GM12878 (cell line): ENCODE measurements around the gene RBM26.

ENCODE experiments used
- NFIC ChIP-seq: IDR thresholded peaks from 2 replicates; pipeline ENCODE4 v1.6.1; 2012; ENCODE audit warnings: low read depth, mild to moderate bottlenecking, inconsistent platforms, low read length, moderate library complexity
- TF ChIP-seq, protein P1 (sequence below): fragments of 450-650 bp; IDR thresholded peaks from 2 replicates; pipeline ENCODE4 v1.6.1; 2016; ENCODE audit warnings: mild to moderate bottlenecking

DNA sequence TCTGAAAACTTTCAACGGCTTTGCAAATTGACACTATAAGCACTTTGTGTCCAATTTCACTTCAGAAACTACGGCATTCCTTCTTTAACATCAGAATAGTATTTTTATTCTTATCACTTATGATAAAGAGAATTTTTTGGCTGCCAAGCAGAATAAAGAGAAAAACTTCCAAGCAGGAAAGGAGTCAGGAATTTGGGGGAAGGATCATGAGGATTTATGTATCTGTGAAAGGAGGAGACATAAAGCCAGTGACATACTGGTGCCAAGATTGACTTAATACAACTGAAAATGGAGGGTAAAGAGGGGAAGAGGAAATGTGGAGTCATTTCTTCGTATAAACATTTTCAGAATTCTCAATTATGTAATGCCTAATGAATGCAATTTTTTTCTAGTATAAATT is 94.7 kb downstream of the RBM26 start:
- no peak for TF ChIP-seq NFIC
- TF ChIP-seq, protein P1, sequence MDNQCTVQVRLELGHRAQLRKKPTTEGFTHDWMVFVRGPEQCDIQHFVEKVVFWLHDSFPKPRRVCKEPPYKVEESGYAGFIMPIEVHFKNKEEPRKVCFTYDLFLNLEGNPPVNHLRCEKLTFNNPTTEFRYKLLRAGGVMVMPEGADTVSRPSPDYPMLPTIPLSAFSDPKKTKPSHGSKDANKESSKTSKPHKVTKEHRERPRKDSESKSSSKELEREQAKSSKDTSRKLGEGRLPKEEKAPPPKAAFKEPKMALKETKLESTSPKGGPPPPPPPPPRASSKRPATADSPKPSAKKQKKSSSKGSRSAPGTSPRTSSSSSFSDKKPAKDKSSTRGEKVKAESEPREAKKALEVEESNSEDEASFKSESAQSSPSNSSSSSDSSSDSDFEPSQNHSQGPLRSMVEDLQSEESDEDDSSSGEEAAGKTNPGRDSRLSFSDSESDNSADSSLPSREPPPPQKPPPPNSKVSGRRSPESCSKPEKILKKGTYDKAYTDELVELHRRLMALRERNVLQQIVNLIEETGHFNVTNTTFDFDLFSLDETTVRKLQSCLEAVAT, result no peak
